GM18499 (cell line): ENCODE results near the gene CD6.

Source experiments
- ATAC-seq: cut with Tn5 transposase; IDR thresholded peaks from one replicate; pipeline ENCODE4 v1.9.1; 2021; ENCODE audit warnings: moderate number of reproducible peaks; ENCODE audit not compliant: insufficient read depth, unreplicated experiment

The CD6 gene

GRCh38 chr11:61024938-61025820 lies 53.7 kb downstream of the CD6 start:
- ATAC-seq, result no peak

GRCh38 chr11:61025821-61026120 lies 54.3 kb downstream of the CD6 start:
- ATAC-seq, result no peak

GRCh38 chr11:61026121-61027031 lies 54.9 kb downstream of the CD6 start:
- no peak for ATAC-seq

GRCh38 chr11:61027141-61027840 lies 55.8 kb downstream of the CD6 start:
- no peak for ATAC-seq

GRCh38 chr11:61028135-61028729 lies 56.8 kb downstream of the CD6 start:
- ATAC-seq, result peak; percentile 82

- no peak for ATAC-seq
Observed at GRCh38 chr11:61032824-61033223, 61.3 kb downstream of the CD6 start.

- no peak for ATAC-seq
Observed at GRCh38 chr11:61033417-61033816, 61.9 kb downstream of the CD6 start.

GRCh38 chr11:61034111-61034510 lies 62.6 kb downstream of the CD6 start:
- no peak for ATAC-seq

- no peak for ATAC-seq
Observed at GRCh38 chr11:61034704-61035525, 63.4 kb downstream of the CD6 start.

- ATAC-seq, result no peak
Observed at GRCh38 chr11:61035526-61035835, 64.0 kb downstream of the CD6 start.

- no peak for ATAC-seq
Observed at GRCh38 chr11:61037441-61038093, 66.1 kb downstream of the CD6 start.

- ATAC-seq, result no peak
Observed at GRCh38 chr11:61039916-61040315, 68.4 kb downstream of the CD6 start.

GRCh38 chr11:61041755-61042518 lies 70.5 kb downstream of the CD6 start:
- ATAC-seq, result peak; percentile 73

- no peak for ATAC-seq
Observed at GRCh38 chr11:61042537-61042936, 71.1 kb downstream of the CD6 start.

- ATAC-seq, result no peak
Observed at GRCh38 chr11:61042961-61043540, 71.6 kb downstream of the CD6 start.

- no peak for ATAC-seq
Observed at GRCh38 chr11:61045271-61045670, 73.8 kb downstream of the CD6 start.

- ATAC-seq, result no peak
Observed at GRCh38 chr11:61046833-61047232, 75.4 kb downstream of the CD6 start.

- ATAC-seq, result no peak
Observed at GRCh38 chr11:61048368-61049062, 77.0 kb downstream of the CD6 start.
